Large intestine (tissue), 12 donors: ENCODE data around the gene RAI14. TPM values are rescaled to one million over a fixed set of nuclear protein-coding genes. Genes with fewer than 3 reads are reported as not detected.

ENCODE experiments used
- DNase-seq, 2 donors: peaks; one replicate each; pipeline versions ENCODE4 v3.0.0 to v3.0.0-alpha.2; 2013
- H3K27ac ChIP-seq: one replicate; pipeline ENCODE4 v1.5.1; 2013; ENCODE audit warnings: low read length
- H3K27me3 ChIP-seq: 2 replicates; pipeline ENCODE4 v1.6.1; 2013; ENCODE audit warnings: low read length; ENCODE audit not compliant: control insufficient read depth, insufficient read depth
- H3K36me3 ChIP-seq: 2 replicates; pipeline ENCODE4 v1.6.1; 2013; ENCODE audit warnings: low read length; ENCODE audit not compliant: control insufficient read depth, insufficient read depth
- H3K4me1 ChIP-seq: one replicate; pipeline ENCODE4 v1.6.1; 2013; ENCODE audit warnings: low read length; ENCODE audit not compliant: control insufficient read depth, insufficient read depth
- H3K4me3 ChIP-seq: one replicate; pipeline ENCODE4 v1.5.1; 2013; ENCODE audit warnings: low read length
- H3K9me3 ChIP-seq: one replicate; pipeline ENCODE4 v1.6.1; 2013; ENCODE audit warnings: mild to moderate bottlenecking, low read depth, low read length, moderate library complexity; ENCODE audit not compliant: control insufficient read depth
- WGBS: methylation state at CpG from one replicate; pipeline ENCODE4 v1.1.5; 2013; ENCODE audit warnings: low lambda C conversion rate; ENCODE audit not compliant: insufficient coverage; 5-methylcytosine and 5-hydroxymethylcytosine counted together
- long read RNA-seq, 11 donors: transcript quantifications; one replicate each; lab custom pipeline, GENCODE V29; 2026
- polyA plus RNA-seq: library from polyadenylated mRNA; unstranded; fragments of 120-200 nt; gene quantifications from one replicate; pipeline ENCODE4 v1.2.1, GENCODE V29; 2013

Gene RAI14
- polyA plus RNA-seq = 15.8 TPM
- long read RNA-seq, donor 1 = 0 reads
- long read RNA-seq, donor 2, partial matches to known transcripts = 0 of 1 reads
- long read RNA-seq, donor 2, other reads (novel, unspliced or antisense) = 0 of 1 reads
- long read RNA-seq, donor 3, full-length matches to known transcripts = 4 of 4 reads
- long read RNA-seq, donor 3, partial matches to known transcripts = 0 of 4 reads
- long read RNA-seq, donor 3, other reads (novel, unspliced or antisense) = 0 of 4 reads
- long read RNA-seq, donor 4 = 0 reads
- long read RNA-seq, donor 5, partial matches to known transcripts = 0 of 1 reads
- long read RNA-seq, donor 5, other reads (novel, unspliced or antisense) = 0 of 1 reads
- long read RNA-seq, donor 6, partial matches to known transcripts = 0 of 1 reads
- long read RNA-seq, donor 6, other reads (novel, unspliced or antisense) = 0 of 1 reads
- long read RNA-seq, donor 7, partial matches to known transcripts = 0 of 1 reads
- long read RNA-seq, donor 7, other reads (novel, unspliced or antisense) = 0 of 1 reads
- long read RNA-seq, donor 8, partial matches to known transcripts = 0 of 1 reads
- long read RNA-seq, donor 8, other reads (novel, unspliced or antisense) = 0 of 1 reads
- long read RNA-seq, donor 9 = 0 reads
- long read RNA-seq, donor 10, full-length matches to known transcripts = 3 of 3 reads
- long read RNA-seq, donor 10, partial matches to known transcripts = 0 of 3 reads
- long read RNA-seq, donor 10, other reads (novel, unspliced or antisense) = 0 of 3 reads
- long read RNA-seq, donor 11, full-length matches to known transcripts = 3 of 3 reads
- long read RNA-seq, donor 11, partial matches to known transcripts = 0 of 3 reads
- long read RNA-seq, donor 11, other reads (novel, unspliced or antisense) = 0 of 3 reads

- H3K27ac ChIP-seq = peak within 1 kb of the TSS; percentile 90
- peak within 1 kb of the TSS; percentile 74 for H3K4me3 ChIP-seq
- peaks cover 2% of the 10 kb centered on the region for H3K27me3 ChIP-seq
- no peaks in the 10 kb centered on the region for H3K36me3 ChIP-seq
- no peaks in the 10 kb centered on the region for H3K9me3 ChIP-seq
- H3K4me1 ChIP-seq = peaks cover 12% of the 10 kb centered on the region
- DNase-seq = peak; percentile 63 to 80
- WGBS = no CpG with 5 or more reads among the region's 79 CpGs
These were observed at the start of gene RAI14 for GRCh38 chr5:34656001-34656699. TSS of gene RAI14 (plus strand) at chr5:34656328. CDS start at chr5:34686920, 30,592 bp downstream.

- peak overlapping the region; percentile 30 for H3K27ac ChIP-seq
- 0% methylated on average over 1 of the region's 3 CpGs for WGBS
These were observed 47.8 kb upstream of the RAI14 start for GRCh38 chr5:34608368-34608767.

DNA sequence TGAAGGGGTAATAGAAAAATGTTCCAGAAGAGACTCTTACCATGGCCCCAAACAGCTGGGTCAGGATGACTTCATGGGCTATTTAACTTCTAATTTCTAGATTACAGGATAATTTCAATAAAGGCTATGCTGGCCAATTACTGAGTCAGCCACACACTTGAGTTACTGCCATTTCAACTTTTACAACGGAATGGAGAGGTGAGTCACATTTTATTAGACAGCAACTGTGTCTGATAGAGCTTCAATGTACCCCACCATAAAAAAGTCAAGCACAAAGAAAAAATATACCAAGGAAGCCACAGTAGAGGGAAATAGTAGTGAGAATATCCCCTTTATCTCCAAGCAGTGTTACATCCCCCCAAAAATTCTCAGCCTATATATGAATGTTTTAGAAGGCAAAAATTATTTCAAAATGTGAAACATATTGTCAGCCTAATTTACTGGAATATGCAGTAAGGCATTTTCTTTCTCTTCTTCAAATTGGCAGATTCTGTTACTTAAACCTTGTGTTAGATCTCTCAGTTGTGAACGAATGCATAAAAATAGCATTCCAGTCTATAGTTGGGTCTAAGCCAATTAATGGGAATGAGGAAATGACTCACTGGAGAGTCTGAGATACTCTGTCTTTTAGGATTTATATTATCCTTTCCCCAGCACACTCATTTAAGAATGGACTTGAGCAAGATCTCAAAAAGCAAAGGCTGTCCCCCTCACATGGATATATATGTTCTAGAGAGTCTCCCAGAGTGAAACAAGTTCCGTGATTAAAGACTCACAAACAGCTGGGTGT is 47.1 kb upstream of the RAI14 start:
- Histone ChIP-seq H3K36me3 (no peaks in the 10 kb centered on the region), H3K4me1 (peaks cover 5% of the 10 kb centered on the region), H3K27ac (peak overlapping the region; percentile 30), H3K4me3 (no peak overlapping the region), H3K27me3 (no peaks in the 10 kb centered on the region), H3K9me3 (no peaks in the 10 kb centered on the region)
- no CpG with 5 or more reads among the region's 3 CpGs for WGBS
- peak in 1 of 2 donors; percentile 61 for DNase-seq

More at GRCh38 chr5:34608368-34608767, 47.8 kb upstream of the RAI14 start:
- no peak overlapping the region for H3K4me3 ChIP-seq
- peaks cover 5% of the 10 kb centered on the region for H3K4me1 ChIP-seq
- DNase-seq = peak in 1 of 2 donors; percentile 35
- no peaks in the 10 kb centered on the region for H3K27me3 ChIP-seq
- H3K36me3 ChIP-seq = no peaks in the 10 kb centered on the region
- H3K9me3 ChIP-seq = no peaks in the 10 kb centered on the region

- no CpG with 5 or more reads among the region's 6 CpGs for WGBS
- Histone ChIP-seq H3K27me3 (no peaks in the 10 kb centered on the region), H3K9me3 (no peaks in the 10 kb centered on the region), H3K36me3 (no peaks in the 10 kb centered on the region), H3K27ac (no peak overlapping the region), H3K4me1 (peaks cover 5% of the 10 kb centered on the region), H3K4me3 (no peak overlapping the region)
- DNase-seq = no peak
These were observed 46.1 kb upstream of the RAI14 start for GRCh38 chr5:34609951-34610441.

GRCh38 chr5:34610546-34610945 is 45.6 kb upstream of the RAI14 start:
- no peaks in the 10 kb centered on the region for H3K27me3 ChIP-seq
- DNase-seq = no peak
- H3K27ac ChIP-seq = no peak overlapping the region
- no peak overlapping the region for H3K4me3 ChIP-seq
- H3K9me3 ChIP-seq = no peaks in the 10 kb centered on the region
- H3K36me3 ChIP-seq = no peaks in the 10 kb centered on the region
- peaks cover 5% of the 10 kb centered on the region for H3K4me1 ChIP-seq

DNA sequence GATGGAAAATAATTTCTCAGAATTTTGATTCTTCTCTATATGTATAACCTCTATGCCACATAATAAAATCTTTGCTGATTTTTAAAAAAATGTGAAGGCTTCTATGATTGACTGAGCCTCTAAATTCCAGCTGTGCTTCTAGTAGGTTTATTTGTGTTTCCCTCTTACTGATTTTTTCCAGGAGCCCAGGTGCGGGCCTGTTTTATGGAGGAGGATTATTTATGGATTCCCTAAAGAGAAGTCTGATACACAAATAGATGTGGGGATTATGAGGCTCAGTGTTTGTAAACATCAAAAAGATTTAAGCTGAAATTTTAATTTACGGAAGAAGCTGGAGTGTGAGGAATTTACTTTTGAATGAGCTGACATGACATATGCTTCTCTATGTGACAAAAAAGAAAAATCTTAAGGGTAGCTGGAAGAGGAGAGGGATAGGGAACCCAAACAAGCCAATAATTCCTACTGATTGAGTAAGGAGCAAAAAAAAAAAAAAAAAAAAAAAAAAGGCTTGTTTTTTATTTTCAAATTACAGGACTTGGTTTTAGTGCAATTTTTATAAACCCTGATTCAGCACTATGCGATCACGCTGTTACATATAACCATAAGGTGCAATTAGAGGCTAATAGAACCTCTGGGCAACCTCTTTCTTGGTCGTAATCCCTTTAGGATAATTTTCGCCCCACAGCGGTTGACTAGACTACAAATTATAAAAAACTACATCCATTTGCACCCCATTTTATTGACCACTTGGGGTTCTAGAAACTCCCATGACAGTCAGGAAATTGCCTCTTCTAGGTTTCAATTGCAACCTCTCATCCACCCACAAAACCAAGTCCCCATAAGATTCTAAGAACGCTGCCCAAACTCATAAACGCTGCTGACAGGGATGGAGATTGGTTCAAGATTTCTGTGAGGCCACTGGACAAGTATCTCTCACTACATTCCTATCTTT is 44.4 kb upstream of the RAI14 start:
- Histone ChIP-seq H3K9me3 (no peaks in the 10 kb centered on the region), H3K4me3 (no peak overlapping the region), H3K36me3 (no peaks in the 10 kb centered on the region), H3K27me3 (no peaks in the 10 kb centered on the region), H3K27ac (no peak overlapping the region), H3K4me1 (peaks cover 5% of the 10 kb centered on the region)
- no peak for DNase-seq
- WGBS = 100% methylated on average over 3 of the region's 9 CpGs

DNA sequence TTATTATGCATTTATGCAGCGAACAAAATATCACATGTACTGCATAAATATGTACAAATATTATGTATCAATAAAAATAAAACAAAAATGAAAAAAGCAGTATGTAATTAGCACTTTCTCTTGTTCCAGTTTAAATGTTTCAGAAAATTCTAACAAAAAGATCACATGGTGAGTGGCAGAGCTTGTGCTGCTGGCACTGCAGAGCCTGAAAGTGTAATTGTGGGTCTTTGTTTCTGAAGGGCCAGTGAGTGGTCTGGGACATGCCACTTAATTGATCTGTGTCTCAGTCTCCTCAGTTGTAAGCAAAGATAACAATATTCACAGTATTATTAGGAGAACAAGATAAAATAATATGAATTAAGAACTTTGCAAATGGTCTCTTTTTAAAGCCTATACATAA is 39.5 kb upstream of the RAI14 start:
- WGBS = no CpG with 5 or more reads among the region's 1 CpG

GRCh38 chr5:34618371-34619065 is 37.6 kb upstream of the RAI14 start:
- H3K27me3 ChIP-seq = no peaks in the 10 kb centered on the region
- WGBS = 89% methylated on average over 3 of the region's 4 CpGs
- H3K4me1 ChIP-seq = no peaks in the 10 kb centered on the region
- no peak overlapping the region for H3K4me3 ChIP-seq
- no peaks in the 10 kb centered on the region for H3K9me3 ChIP-seq
- H3K36me3 ChIP-seq = no peaks in the 10 kb centered on the region
- no peak for DNase-seq
- no peak overlapping the region for H3K27ac ChIP-seq

More for the DNA sequence above, 39.5 kb upstream of the RAI14 start:
- no peak overlapping the region for H3K27ac ChIP-seq
- DNase-seq = no peak
- no peaks in the 10 kb centered on the region for H3K4me1 ChIP-seq
- no peaks in the 10 kb centered on the region for H3K36me3 ChIP-seq
- no peak overlapping the region for H3K4me3 ChIP-seq
- no peaks in the 10 kb centered on the region for H3K27me3 ChIP-seq
- no peaks in the 10 kb centered on the region for H3K9me3 ChIP-seq
